ENCODE data around the gene NGEF.

The NGEF gene

GRCh38 chr2:232957657-232958090 lies 55.4 kb downstream of the NGEF start:
- DNase-seq, result no peak

- DNase-seq, result no peak
Measured at GRCh38 chr2:232955856-232956255, 57.2 kb downstream of the NGEF start.

GRCh38 chr2:232954691-232955090 lies 58.4 kb downstream of the NGEF start:
- no peak for DNase-seq

- no peak for DNase-seq
Measured at GRCh38 chr2:232951891-232952290, 61.2 kb downstream of the NGEF start.

GRCh38 chr2:232951181-232951580 lies 61.9 kb downstream of the NGEF start:
- DNase-seq, result no peak

GRCh38 chr2:232950751-232951150 lies 62.3 kb downstream of the NGEF start:
- no peak for DNase-seq

GRCh38 chr2:232949016-232949415 lies 64.0 kb downstream of the NGEF start:
- no peak for DNase-seq

GRCh38 chr2:232942831-232943230 lies 70.2 kb downstream of the NGEF start:
- DNase-seq, result no peak

GRCh38 chr2:232941912-232942594 lies 71.0 kb downstream of the NGEF start:
- DNase-seq, result no peak

GRCh38 chr2:232941400-232941799 lies 71.7 kb downstream of the NGEF start:
- no peak for DNase-seq

GRCh38 chr2:232940724-232941123 lies 72.3 kb downstream of the NGEF start:
- DNase-seq, result no peak

GRCh38 chr2:232937278-232937906 lies 75.7 kb downstream of the NGEF start:
- DNase-seq, result no peak

- DNase-seq, result no peak
Measured at GRCh38 chr2:232931636-232932035, 81.4 kb downstream of the NGEF start.

- DNase-seq, result no peak
Measured at GRCh38 chr2:232930059-232930400, 83.0 kb downstream of the NGEF start.

- DNase-seq, result no peak
Measured at GRCh38 chr2:232929303-232930058, 83.6 kb downstream of the NGEF start.

GRCh38 chr2:232928551-232929302 lies 84.3 kb downstream of the NGEF start:
- no peak for DNase-seq

- DNase-seq, result no peak
Measured at GRCh38 chr2:232927793-232928550, 85.1 kb downstream of the NGEF start.

- no peak for DNase-seq
Measured at GRCh38 chr2:232927032-232927792, 85.8 kb downstream of the NGEF start.

- no peak for DNase-seq
Measured at GRCh38 chr2:232926431-232926939, 86.6 kb downstream of the NGEF start.

GRCh38 chr2:232925821-232926156 lies 87.3 kb downstream of the NGEF start:
- DNase-seq, result no peak

GRCh38 chr2:232925153-232925820 lies 87.8 kb downstream of the NGEF start:
- no peak for DNase-seq

All from NCI-H2171 (cell line).